PC-3 (cell line): ENCODE measurements around the gene CBLN1.

Experiments
- EZH2 ChIP-seq: fragments of 300-600 bp; sonication (generic); IDR thresholded peaks from one replicate; pipeline ENCODE4 v1.6.1; 2017; ENCODE audit warnings: antibody characterized with exemption, mild to moderate bottlenecking, low read length; ENCODE audit not compliant: unreplicated experiment
- TF ChIP-seq, protein P1 (sequence below): fragments of 300-600 bp; sonication (generic); conservative IDR thresholded peaks from 2 replicates; pipeline ENCODE4 v1.5.1; 2017; ENCODE audit warnings: antibody characterized with exemption, low read depth, mild to moderate bottlenecking, low read length

DNA sequence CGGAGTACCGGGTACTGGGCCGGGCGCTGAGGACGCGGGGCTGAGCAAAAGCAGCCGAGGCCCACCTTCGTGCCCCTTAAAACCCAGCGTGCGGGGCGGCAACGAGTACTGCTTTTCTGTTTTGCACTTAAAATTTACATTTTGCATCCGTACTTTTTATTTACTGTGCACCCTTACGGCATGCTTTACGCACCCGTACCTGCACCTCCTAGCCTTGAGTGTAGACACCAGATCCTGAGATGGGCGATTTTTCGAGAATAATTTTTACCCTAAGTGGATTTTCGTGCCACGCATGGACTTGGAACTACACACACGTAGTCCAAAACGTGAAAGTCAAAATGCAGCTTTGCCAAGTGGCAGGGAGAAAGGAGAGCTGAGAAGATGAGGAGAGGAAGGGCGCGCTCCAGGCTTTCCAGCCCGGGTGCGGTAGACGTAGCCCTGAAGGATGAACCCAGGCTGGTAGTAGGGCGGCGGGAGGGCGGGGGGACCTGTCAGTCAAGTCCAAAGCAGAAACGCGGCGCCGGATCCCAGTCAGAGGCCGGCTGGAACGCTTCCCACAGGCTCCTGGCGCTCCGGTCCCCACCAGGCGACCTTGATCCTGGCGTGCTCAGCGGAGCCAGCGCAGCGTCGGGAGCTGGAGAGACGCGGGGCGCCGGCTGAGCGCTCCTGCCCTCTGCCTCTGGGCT lies 1.2 kb upstream of the CBLN1 start:
- no peak for TF ChIP-seq EZH2
- TF ChIP-seq, protein P1, sequence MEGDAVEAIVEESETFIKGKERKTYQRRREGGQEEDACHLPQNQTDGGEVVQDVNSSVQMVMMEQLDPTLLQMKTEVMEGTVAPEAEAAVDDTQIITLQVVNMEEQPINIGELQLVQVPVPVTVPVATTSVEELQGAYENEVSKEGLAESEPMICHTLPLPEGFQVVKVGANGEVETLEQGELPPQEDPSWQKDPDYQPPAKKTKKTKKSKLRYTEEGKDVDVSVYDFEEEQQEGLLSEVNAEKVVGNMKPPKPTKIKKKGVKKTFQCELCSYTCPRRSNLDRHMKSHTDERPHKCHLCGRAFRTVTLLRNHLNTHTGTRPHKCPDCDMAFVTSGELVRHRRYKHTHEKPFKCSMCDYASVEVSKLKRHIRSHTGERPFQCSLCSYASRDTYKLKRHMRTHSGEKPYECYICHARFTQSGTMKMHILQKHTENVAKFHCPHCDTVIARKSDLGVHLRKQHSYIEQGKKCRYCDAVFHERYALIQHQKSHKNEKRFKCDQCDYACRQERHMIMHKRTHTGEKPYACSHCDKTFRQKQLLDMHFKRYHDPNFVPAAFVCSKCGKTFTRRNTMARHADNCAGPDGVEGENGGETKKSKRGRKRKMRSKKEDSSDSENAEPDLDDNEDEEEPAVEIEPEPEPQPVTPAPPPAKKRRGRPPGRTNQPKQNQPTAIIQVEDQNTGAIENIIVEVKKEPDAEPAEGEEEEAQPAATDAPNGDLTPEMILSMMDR = no peak
